HG02610 (cell line): Measurements from ENCODE around the gene CSF1.
"Not testable (repeated sequence)": the region's sequence is repeated elsewhere in the genome, so short reads cannot be mapped to it uniquely, and the experiment has no call there.

ENCODE experiments used
- ATAC-seq: cut with Tn5 transposase; IDR thresholded peaks from one replicate; pipeline ENCODE4 v1.9.1; 2021; ENCODE audit warnings: mild to moderate bottlenecking, moderate library complexity; ENCODE audit not compliant: unreplicated experiment

CSF1 gene, protein sequence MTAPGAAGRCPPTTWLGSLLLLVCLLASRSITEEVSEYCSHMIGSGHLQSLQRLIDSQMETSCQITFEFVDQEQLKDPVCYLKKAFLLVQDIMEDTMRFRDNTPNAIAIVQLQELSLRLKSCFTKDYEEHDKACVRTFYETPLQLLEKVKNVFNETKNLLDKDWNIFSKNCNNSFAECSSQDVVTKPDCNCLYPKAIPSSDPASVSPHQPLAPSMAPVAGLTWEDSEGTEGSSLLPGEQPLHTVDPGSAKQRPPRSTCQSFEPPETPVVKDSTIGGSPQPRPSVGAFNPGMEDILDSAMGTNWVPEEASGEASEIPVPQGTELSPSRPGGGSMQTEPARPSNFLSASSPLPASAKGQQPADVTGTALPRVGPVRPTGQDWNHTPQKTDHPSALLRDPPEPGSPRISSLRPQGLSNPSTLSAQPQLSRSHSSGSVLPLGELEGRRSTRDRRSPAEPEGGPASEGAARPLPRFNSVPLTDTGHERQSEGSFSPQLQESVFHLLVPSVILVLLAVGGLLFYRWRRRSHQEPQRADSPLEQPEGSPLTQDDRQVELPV

DNA sequence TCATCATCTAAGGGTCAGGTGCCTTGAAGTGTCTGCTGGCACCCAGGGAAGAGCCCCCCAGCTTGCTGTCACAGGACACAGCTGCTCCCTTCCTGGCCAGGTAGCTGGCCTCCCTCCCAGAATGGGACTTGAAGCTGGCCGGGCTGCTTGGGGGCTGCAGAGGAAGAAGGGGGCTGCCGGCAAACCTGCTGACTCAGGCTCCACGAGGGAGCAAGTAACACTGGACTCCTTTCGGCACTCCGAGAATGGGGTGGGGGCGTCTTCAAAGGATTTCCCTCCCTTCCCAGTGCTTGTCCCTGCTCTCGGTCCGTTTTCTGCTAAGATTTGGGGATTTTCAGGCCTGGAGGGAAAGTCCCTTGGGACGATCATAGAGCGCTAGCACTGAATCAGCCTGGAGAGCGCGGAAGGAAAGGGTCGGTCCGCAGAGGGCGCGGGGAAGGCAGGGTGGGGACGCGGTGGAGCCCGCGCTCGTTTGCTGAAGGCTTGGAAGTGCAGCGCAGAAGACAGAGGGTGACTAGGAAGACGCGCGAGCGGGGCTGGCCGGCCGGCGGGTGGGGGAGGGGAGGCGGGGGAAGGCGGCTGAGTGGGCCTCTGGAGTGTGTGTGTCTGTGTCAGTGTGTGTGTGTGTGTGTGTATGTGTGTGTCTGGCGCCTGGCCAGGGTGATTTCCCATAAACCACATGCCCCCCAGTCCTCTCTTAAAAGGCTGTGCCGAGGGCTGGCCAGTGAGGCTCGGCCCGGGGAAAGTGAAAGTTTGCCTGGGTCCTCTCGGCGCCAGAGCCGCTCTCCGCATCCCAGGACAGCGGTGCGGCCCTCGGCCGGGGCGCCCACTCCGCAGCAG is at the start of gene CSF1:
Gene CSF1 (plus strand): TSS at position 727 of the 840 bp plus-strand sequence. CDS start 175 bp downstream, outside the sequence.
- peak; percentile 36 for ATAC-seq

DNA sequence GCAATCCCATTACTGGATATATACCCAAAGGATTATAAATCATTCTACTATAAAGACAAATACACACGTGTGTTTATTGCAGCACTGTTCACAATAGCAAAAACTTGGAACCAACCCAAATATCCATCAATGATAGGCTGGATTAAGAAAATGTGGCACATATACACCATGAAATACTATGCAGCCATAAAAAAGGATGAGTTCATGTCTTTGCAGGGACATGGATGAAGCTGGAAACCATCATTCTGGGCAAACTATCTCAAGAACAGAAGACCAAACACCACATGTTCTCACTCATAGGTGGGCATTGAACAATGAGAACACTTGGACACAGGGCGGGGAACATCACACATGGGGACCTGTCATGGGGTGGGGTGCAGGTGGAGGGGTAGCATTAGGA is 49.0 kb upstream of the CSF1 start:
- ATAC-seq = not testable (repeated sequence)

DNA sequence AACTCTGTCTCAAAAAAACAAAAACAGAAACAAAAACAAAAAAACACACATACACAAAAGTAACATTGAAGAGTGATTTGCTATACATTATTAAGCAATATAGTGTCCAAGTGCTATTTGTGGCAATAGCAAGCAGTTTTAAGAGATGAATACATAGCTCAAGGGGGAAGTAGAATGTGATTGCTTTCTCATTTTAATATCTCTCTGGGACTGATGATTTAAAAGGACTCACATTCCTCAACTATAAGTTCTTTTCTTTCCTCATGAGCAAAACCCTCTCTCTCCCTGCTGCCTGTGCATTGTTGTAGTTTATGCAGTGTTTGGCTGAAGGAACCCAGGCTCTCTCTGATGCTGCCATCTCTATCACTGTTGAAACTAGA is 47.0 kb upstream of the CSF1 start:
- ATAC-seq = no peak

DNA sequence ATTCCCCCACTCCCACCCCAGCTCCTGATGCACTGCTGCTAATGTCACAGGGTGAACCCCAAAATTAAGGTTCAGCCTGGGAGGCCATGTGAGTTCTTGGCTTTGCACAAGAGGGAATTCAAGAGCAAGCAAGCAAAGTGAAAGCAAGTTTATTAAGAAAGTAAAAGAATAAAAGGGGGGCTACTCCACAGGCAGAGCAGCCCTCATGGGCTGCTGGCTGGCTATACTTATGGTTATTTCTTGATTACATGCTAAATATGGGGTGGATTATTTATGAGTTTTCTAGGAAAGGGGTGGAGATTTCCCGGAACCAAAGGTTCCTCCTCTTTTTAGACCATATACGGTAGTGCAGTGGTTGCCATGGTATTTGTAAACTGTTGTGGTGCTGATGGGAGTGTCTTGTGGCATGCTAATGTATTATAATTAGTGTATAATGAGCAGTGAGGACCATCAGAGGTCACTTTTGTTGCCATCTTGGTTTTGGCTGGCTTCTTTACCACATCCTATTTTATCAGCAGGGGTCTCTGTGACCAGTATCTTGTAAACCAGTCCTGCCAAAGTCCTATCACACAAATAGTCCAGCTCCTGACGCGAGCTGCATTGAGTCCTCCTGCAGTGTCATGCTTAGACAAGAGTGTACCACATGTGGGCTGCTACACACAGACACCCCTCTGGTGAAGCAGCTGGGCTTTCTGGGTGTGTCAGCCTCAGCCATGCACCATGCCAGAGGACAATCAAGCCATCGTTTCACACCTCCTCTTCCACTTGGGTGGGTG is 46.4 kb upstream of the CSF1 start:
- no peak for ATAC-seq

DNA sequence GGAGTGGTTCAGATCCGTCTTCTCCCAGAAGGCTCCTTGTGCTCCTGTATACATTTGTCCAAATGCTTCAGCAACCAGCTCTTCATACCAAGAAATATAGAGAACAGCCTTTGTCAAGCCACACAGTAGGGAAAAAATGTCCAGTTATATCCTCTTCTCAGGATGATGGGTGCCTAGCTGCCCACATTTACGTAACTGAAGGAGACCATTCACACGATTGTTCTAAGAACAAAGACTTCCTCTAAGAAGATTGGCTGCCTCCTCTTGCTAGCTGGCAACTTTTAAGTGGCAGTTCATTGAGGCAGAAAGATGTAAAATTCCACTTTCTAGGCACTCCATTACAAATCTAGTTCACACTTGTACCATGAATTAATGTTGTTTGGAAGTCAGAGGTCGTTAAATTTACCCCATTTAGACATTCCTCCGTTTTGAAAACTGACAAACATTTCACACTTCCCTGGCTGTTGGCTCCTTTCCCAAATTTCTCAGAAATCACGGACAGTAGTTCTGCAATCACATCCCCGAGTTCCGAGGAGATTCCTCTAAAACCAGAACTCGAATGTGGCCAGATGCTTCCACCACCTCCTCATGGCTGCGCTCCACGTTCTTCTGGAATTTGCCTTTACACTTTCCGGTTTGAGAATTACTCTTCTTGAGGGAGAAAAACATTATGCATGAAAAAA is 45.6 kb upstream of the CSF1 start:
- no peak for ATAC-seq

DNA sequence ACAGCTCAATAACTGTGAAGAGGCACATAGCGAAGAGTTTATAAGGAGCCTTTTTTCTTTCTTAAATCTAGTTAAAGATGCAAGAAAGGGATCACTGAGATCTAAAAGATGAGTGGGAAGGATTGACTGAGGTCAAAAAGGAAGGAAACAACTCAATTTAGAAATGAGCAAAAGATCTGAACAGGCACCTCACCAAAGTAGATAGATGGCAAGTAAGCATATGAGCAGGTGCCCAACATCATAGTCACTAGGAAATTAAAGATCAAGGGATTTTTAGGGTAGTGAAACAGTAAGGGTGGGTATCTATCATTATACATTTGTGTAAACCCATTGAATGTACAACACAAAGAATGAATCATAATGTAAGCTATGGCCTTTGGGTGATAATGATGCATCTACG is 44.6 kb upstream of the CSF1 start:
- ATAC-seq = no peak

DNA sequence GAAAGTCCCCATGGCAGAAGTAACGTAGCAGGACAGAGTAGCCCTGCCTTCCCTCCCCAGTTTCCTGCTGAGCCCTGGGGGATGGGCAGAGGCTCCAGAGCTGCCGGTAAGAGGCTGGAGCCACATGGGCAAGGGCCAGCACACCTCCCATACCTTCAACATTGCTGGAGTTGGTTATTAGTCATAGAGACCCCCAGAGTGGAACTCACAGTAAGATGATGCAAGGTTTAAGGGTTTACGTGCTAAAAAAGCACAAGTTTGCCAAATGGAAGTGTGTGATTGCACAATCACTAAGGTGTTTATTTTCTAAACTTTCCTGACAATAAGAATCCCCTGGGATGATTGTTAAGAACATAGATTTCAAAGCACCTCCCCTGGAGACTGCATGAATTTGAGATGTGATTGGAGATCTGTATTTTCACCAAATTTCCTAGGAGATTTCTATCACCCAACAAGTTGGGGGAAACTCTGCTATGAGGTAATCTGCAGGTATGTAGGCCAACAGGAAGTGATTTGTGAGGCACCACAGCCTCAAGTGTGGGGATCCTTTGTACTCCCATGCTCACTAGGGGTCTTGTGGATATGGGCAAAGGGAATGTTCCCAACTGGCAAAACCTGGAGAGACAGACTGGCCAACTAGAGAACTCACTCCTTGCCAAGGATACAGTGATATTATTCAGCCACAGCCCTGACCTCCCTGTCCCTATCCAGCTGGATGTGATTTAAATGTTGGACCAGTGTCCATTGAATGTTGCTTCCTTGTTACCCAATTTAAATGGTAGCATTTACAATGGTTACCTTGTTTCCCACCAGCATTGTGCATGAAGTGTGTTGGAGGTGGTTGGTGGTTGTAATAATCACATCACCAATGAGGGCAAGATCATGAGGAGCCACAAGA is 37.1 kb upstream of the CSF1 start:
- ATAC-seq = no peak

DNA sequence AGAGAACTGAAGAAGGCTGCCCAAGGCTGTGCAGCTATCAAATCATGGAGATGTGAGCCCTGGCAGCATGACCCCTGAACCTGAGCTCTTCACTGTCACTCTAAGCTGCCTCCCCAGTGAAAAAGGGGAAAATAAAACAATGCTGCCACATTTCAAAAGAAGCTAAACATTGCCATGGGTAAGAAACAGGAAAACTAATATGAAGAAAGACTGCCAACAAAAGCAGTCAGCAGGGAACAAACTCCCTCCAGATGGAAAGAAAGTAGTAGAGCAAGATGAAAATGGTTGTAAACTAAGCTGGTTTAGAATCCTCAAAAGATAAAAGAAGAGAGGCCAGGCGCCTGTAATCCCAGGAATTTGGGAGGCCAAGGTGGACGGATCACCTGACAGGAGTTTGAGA is 36.2 kb upstream of the CSF1 start:
- no peak for ATAC-seq

DNA sequence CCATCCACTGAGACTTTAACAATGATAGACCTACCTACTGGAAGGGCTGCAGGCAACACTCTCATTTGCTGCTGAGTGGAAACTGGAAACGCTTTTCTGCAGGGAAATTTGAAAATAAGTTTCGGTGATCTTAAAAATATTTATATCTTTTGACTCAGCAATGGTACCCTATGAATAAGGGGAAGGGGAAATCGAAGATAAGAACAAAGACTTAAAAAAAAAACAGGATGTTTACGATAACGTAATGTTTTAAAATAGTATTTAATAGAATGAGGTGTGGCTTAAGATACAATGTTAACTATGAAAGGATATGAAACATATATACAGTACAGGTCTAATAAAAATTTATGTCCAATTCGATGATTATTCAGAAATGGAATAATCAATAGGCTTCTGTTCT is 34.8 kb upstream of the CSF1 start:
- no peak for ATAC-seq

DNA sequence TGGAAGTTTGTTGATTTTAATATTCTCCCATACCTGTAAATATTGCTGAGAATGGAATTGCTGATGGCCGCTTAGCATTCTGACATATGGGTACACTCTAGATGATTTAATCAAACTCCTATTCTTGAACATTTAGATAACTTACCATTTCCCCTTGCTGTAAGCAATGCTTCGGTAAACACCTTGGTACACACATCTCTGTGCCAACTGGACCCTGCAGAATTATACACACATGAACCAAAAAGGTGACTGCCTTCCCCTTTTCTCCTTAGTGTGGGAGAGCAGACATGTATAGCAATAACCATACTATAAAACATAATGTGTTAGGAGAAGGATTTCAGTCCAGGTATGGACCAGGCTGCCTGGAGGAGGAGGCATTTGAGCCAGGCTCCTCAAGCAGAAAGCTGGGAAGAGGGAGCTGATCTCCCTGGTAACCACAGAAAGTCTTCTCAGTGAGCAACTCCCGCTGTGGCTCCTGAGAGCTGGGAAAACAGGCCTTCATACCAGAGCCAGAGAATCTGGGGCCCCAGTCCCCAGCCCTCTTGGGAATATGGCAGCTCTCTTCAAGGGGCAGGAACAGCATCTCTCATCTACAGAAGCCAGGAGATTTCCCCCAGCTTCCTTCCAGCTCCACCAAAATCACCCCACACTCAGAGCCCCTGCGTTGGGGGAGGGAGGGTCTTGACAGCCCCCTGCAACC is 33.9 kb upstream of the CSF1 start:
- ATAC-seq = no peak

DNA sequence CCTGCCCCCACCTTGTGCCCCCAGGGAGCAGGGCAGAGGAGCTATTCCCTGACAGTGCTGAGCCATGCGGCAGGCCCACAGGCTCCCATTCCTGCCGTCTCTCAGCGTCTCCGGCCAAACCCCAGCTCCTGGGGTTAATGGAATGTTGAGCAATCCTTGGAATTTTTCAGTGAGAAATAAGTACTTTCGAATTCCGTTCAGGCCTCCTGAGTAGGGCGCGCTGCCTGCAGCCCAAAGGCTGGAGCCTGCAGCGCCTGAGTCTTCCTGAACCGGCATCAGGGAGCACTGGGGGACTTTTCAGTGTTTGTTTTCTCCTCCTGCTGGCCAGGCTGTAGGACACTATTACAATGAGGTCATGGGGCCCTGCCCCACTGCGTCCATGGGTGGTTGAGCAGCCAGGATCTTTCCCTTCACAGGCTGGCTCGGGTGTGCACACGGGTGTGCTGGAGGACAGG is 33.3 kb upstream of the CSF1 start:
- no peak for ATAC-seq

DNA sequence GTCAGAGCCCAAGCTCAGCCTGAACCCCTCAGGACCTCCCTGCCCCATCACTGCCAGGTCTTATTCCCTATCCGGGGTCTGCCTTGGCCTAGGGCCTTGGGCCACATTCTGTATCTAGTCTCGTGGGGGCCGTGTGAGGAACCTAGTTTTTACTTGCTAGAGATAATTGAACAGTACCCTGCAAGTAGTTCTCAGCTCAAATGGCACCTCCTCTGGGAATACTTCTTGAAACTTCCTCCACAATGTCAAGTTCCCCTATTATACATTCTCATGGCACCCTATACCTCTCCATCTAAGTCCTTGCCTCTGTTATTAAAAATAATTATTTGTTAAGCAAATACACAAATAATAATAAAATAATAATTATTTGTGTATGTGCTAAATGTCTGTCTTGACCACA is 32.9 kb upstream of the CSF1 start:
- ATAC-seq = no peak

DNA sequence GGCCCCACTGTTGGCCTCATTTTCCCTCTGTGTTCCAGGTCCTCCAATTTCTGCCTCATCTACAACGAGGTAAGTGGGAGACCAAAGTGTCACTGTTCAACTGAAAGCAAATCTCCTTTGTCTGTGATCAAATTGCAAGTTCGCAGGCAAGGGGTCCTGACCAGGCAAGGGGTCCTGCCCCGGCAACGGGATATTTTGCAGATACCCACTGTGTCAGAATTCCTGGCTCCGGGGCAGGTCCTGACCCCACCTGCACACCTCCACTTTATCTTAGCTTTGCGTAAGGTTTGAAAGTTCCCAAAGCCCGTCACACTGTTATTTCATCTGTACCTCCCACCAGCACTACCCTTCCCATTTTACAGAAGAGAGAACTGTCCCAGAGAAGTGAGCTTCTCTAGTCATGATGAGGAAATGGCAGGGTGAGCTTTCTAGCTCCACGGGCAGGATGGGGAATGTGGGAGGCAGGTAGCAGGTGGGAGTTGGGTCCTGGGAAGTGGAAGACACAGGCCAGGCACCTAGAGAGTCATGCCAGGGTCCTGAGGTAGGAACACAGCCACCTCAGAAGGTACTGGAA is 32.0 kb upstream of the CSF1 start:
- no peak for ATAC-seq

DNA sequence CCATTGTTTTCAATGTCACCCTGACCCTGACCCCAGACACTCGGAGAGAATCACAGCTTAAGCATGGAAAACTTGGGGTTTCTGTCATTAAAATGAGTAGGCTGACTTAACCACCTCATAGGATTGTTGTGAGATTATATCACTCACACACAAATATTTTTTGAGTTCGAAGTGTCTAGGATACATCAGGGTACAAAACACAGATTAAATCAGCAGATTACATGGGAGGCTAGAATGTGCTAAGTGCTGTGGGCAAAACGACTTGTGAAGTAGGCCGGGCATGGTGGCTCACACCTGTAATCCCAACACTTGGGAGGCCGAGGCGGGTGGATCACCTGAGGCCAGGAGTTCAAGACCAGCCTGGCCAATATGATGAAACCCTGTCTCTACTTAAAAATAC is 31.3 kb upstream of the CSF1 start:
- ATAC-seq = not testable (repeated sequence)

DNA sequence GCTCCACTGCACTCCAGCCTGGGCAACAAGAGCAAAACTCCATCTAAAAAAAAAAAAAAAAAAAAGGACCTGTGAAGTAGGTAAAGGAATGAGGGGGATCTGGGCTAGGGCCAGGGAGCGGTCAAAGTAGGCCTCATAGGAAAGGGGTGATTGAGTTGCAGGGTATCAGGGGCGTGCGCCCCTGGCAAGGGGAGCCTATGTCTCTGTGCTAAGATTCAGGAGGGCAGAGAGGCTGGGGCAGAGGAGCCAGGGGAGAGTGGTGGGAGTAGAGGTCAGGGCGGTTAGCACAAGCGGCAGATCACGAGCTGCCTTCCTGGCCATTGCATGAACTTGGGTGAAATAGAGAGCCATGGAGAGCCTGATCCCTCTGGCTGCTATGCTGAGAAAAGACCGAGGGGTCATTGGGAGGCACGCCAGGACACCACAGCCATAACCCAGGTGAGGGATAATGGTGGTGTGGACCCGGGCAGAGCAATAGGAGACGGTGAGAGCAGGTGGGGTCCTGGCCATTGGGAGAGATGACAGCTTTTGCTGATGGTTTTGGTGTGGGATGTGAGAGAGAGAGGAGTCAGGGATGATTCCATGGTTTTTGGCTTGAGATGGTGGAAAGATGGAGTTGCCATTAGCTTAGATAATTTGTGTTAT is 30.6 kb upstream of the CSF1 start:
- no peak for ATAC-seq

DNA sequence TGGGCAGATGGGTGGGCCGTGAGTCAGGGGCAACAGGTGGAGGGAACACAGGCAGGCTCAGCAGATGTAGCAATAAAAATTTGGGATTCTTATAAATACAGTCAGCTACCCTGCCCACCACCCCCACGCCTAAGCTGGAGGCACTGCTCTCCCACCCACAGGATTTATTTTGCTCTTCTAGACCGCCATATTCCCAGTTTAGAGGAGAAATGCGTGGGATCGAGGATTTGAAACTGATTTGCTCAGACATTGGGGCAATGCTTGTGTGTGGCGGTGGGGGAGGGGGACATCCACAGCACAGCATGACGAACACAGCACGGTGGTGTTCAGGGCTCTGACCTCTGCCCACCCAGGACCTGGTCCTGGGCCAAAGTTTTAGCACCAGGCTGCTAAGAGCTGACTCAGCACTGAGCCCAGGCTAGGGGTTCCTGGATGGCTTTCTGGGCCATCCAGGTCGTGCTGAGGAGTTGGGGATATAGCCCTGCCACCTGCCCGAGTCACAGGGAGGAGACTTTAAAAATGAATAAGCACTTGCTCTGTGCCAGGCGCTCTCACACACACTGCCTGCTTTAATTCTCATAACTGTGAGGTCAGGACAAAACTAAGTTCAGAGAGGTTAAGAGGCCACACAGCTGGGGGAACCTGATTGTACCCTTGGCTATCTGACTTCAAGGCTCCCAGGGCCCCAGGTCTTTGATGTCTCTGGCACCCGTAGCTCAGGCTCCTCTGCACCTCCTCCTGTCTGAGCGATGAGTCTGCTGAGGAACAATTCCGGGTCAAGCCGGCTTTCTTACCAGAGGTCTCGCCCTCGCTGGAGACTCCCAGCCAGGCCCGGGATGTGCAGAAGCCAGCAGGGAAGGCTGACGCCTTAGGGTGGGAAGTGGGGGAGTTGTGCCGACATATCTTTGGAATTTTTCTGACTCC is 29.4 kb upstream of the CSF1 start:
- ATAC-seq = no peak

DNA sequence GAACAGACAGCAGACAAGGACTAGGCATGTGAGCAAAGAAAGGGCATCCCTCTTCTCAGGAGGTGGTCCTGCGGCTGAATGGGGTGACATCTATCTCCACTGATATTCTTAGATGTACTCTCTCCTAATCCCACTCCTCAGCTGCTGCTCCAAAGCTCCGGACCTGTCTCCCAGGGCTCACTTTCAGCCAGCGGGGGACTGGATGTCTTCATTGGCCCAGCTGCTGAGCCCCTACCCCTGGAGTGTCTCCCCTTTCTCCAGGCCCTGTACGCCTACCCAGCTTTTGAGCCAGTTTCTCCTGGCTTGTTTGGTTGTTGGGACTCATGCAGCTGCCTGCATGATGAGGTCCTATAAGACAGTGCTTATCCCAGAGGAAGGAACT is 28.8 kb upstream of the CSF1 start:
- no peak for ATAC-seq
